OCI-LY1 (cell line): Measurements from ENCODE around the gene PDE11A.

Source experiments
- CTCF ChIP-seq: fragments of 200-600 bp; sonication (generic), shearing (Covaris generic); IDR thresholded peaks from 2 replicates; pipeline ENCODE4 v1.5.1; 2017; ENCODE audit warnings: mild to moderate bottlenecking, antibody characterized with exemption, low read length, moderate library complexity, mixed read lengths
- EZH2 ChIP-seq: fragments of 200-600 bp; sonication (generic), shearing (Covaris generic); IDR thresholded peaks from 2 replicates; pipeline ENCODE4 v1.8.0; 2017; ENCODE audit warnings: borderline replicate concordance, mixed run types, mild to moderate bottlenecking, antibody characterized with exemption, low read length, moderate library complexity, mixed read lengths

GRCh38 chr2:177678939-177679338, 393.6 kb downstream of the PDE11A start:
- TF ChIP-seq CTCF: no peak
- TF ChIP-seq EZH2: no peak
